KMS-11 (cell line): ENCODE measurements around the gene PRAMEF33.
"Not testable (repeated sequence)": the region's sequence is repeated elsewhere in the genome, so short reads cannot be mapped to it uniquely, and the experiment has no call there.

Experiments
- H2AFZ ChIP-seq: fragments of 200-600 bp; sonication (generic); 2 replicates; pipeline ENCODE4 v1.6.1; 2016; ENCODE audit warnings: antibody characterized with exemption, mixed run types, low read depth
- H3K27ac ChIP-seq: fragments of 200-600 bp; sonication (generic); 2 replicates; pipeline ENCODE4 v1.6.1; 2016; ENCODE audit warnings: mild to moderate bottlenecking, mixed run types
- H3K27me3 ChIP-seq: fragments of 200-600 bp; sonication (generic); 2 replicates; pipeline ENCODE4 v1.6.1; 2017; ENCODE audit warnings: mild to moderate bottlenecking, low read depth, mixed run types, moderate library complexity; ENCODE audit not compliant: insufficient read depth
- H3K36me3 ChIP-seq: fragments of 200-600 bp; sonication (generic); 2 replicates; pipeline ENCODE4 v1.6.1; 2017; ENCODE audit warnings: mild to moderate bottlenecking, mixed run types; ENCODE audit not compliant: insufficient read depth
- H3K4me1 ChIP-seq: fragments of 200-600 bp; sonication (generic); 2 replicates; pipeline ENCODE4 v1.6.1; 2016; ENCODE audit warnings: mild to moderate bottlenecking, low read depth, mixed run types; ENCODE audit not compliant: poor library complexity, severe bottlenecking
- H3K4me2 ChIP-seq: fragments of 200-600 bp; sonication (generic); 2 replicates; pipeline ENCODE4 v1.7.0; 2016; ENCODE audit warnings: mild to moderate bottlenecking, mixed run types
- H3K4me3 ChIP-seq: fragments of 200-600 bp; sonication (generic); IDR thresholded peaks from 2 replicates; pipeline ENCODE4 v1.6.1; 2017; ENCODE audit warnings: low read depth, low read length, mixed read lengths; ENCODE audit not compliant: insufficient read depth
- H3K79me2 ChIP-seq: fragments of 200-600 bp; sonication (generic); 2 replicates; pipeline ENCODE4 v1.6.1; 2016; ENCODE audit warnings: low read depth, mixed run types; ENCODE audit not compliant: insufficient read depth
- H3K9ac ChIP-seq: fragments of 200-600 bp; sonication (generic); 2 replicates; pipeline ENCODE4 v1.6.1; 2016; ENCODE audit warnings: mild to moderate bottlenecking, mixed run types
- H4K20me1 ChIP-seq: fragments of 200-600 bp; sonication (generic); 2 replicates; pipeline ENCODE4 v1.6.1; 2016; ENCODE audit warnings: mild to moderate bottlenecking, mixed run types; ENCODE audit not compliant: insufficient read depth

Gene PRAMEF33

GRCh38 chr1:13303239-13303638 is at the start of gene PRAMEF33:
Gene PRAMEF33 (plus strand): TSS chr1:13303539. CDS start chr1:13305955, 2,416 bp downstream.
- not testable (repeated sequence) for H3K27ac ChIP-seq, H3K27me3 ChIP-seq, H3K9ac ChIP-seq, H3K36me3 ChIP-seq, H3K4me3 ChIP-seq, H2AFZ ChIP-seq, H3K4me2 ChIP-seq, H3K4me1 ChIP-seq, H3K79me2 ChIP-seq, H4K20me1 ChIP-seq

GRCh38 chr1:13253898-13254297 is 49.4 kb upstream of the PRAMEF33 start, which contains the start of gene PRAMEF5:
Gene PRAMEF5 (plus strand): TSS chr1:13254198. CDS start chr1:13259269, 5,071 bp downstream.
- not testable (repeated sequence) for H3K9ac ChIP-seq, H3K27me3 ChIP-seq, H3K36me3 ChIP-seq, H4K20me1 ChIP-seq, H3K27ac ChIP-seq, H2AFZ ChIP-seq, H3K4me2 ChIP-seq, H3K4me1 ChIP-seq, H3K4me3 ChIP-seq, H3K79me2 ChIP-seq

- H3K27me3 ChIP-seq, H3K9ac ChIP-seq, H3K4me2 ChIP-seq, H2AFZ ChIP-seq, H3K4me3 ChIP-seq, H3K4me1 ChIP-seq, H3K79me2 ChIP-seq, H3K36me3 ChIP-seq, H4K20me1 ChIP-seq, H3K27ac ChIP-seq: not testable (repeated sequence)
Observed at GRCh38 chr1:13265124-13265523, 38.2 kb upstream of the PRAMEF33 start.

- not testable (repeated sequence) for H3K27ac ChIP-seq, H3K4me1 ChIP-seq, H3K9ac ChIP-seq, H2AFZ ChIP-seq, H3K27me3 ChIP-seq, H3K4me3 ChIP-seq, H4K20me1 ChIP-seq, H3K79me2 ChIP-seq, H3K4me2 ChIP-seq, H3K36me3 ChIP-seq
Observed at GRCh38 chr1:13277016-13277415, 26.3 kb upstream of the PRAMEF33 start.

- H3K27ac ChIP-seq, H4K20me1 ChIP-seq, H3K79me2 ChIP-seq, H3K4me3 ChIP-seq, H3K9ac ChIP-seq, H2AFZ ChIP-seq, H3K36me3 ChIP-seq, H3K4me2 ChIP-seq, H3K27me3 ChIP-seq, H3K4me1 ChIP-seq: not testable (repeated sequence)
Observed at GRCh38 chr1:13279617-13280016, 23.7 kb upstream of the PRAMEF33 start.

- H2AFZ ChIP-seq, H3K9ac ChIP-seq, H3K27me3 ChIP-seq, H3K36me3 ChIP-seq, H3K27ac ChIP-seq, H3K79me2 ChIP-seq, H3K4me1 ChIP-seq, H3K4me3 ChIP-seq, H3K4me2 ChIP-seq, H4K20me1 ChIP-seq: not testable (repeated sequence)
Observed at GRCh38 chr1:13285037-13285436, 18.3 kb upstream of the PRAMEF33 start, which contains the start of gene PRAMEF8. Gene PRAMEF8 (minus strand): TSS chr1:13285137. CDS start chr1:13284091, 1,046 bp downstream.

- H3K9ac ChIP-seq, H3K79me2 ChIP-seq, H3K36me3 ChIP-seq, H3K4me3 ChIP-seq, H3K4me2 ChIP-seq, H3K27ac ChIP-seq, H4K20me1 ChIP-seq, H3K27me3 ChIP-seq, H2AFZ ChIP-seq, H3K4me1 ChIP-seq: not testable (repeated sequence)
Observed at GRCh38 chr1:13289030-13289429, 14.3 kb upstream of the PRAMEF33 start.

GRCh38 chr1:13297216-13297931 is 6.0 kb upstream of the PRAMEF33 start:
- not testable (repeated sequence) for H4K20me1 ChIP-seq, H3K27me3 ChIP-seq, H2AFZ ChIP-seq

GRCh38 chr1:13298699-13299098 is 4.6 kb upstream of the PRAMEF33 start:
- not testable (repeated sequence) for H3K27ac ChIP-seq, H3K4me2 ChIP-seq, H3K4me1 ChIP-seq, H3K4me3 ChIP-seq, H3K79me2 ChIP-seq, H3K27me3 ChIP-seq, H2AFZ ChIP-seq, H3K36me3 ChIP-seq, H3K9ac ChIP-seq, H4K20me1 ChIP-seq

More at GRCh38 chr1:13297216-13297931, 6.0 kb upstream of the PRAMEF33 start:
- H3K4me1 ChIP-seq, H3K4me3 ChIP-seq, H3K4me2 ChIP-seq, H3K27ac ChIP-seq, H3K79me2 ChIP-seq, H3K36me3 ChIP-seq, H3K9ac ChIP-seq: not testable (repeated sequence)

- H4K20me1 ChIP-seq, H3K4me1 ChIP-seq, H3K36me3 ChIP-seq, H3K27ac ChIP-seq, H3K4me3 ChIP-seq, H3K79me2 ChIP-seq, H3K4me2 ChIP-seq, H2AFZ ChIP-seq, H3K9ac ChIP-seq, H3K27me3 ChIP-seq: not testable (repeated sequence)
Observed at GRCh38 chr1:13302197-13302596, 1.1 kb upstream of the PRAMEF33 start.
